NK-92 treated with Interleukin-12 subunit alpha and Interleukin-12 subunit beta, amount 100 ng/mL, for 24 hours (cell line): ENCODE measurements around the gene NHERF2.
A peak's percentile ranks its signal among the peaks of the same experiment; 100 is the strongest.

Source experiments
- DNase-seq: peaks from one replicate; lab custom pipeline; 2025; lab: John Stamatoyannopoulos, UW

NHERF2 gene

DNA sequence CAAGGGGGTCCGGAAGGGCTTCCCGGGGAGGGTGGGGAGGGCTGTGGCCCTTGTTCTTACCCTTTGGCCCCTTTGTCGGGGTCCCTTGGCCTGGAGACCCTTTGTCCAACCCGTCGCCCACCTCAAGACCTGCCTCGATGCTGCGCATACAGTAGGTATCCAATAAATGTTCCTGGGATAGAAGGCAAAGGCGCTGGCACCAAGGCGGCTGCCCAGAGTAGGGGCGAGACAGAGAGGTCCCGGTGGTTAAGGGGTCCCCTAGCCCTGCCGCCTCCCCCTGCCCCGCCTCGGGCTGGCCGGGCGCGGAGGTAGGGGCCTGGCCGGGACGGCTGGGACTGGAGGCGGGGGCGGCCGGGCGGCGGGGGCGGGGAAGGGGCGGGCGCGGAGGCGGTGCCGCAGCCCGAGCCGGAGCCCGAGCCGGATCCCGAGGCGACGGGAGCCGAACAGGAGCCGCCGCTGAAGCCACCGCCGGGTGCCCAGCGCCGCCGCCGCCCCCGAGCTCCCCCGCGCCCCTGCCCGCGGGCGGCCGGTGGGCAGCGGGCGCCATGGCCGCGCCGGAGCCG, at the start of gene NHERF2:
Gene NHERF2, plus strand, starts transcription at position 442 of the 563 bp plus-strand sequence. Its CDS starts 104 bp downstream, at position 546.
- no peak for DNase-seq

DNA sequence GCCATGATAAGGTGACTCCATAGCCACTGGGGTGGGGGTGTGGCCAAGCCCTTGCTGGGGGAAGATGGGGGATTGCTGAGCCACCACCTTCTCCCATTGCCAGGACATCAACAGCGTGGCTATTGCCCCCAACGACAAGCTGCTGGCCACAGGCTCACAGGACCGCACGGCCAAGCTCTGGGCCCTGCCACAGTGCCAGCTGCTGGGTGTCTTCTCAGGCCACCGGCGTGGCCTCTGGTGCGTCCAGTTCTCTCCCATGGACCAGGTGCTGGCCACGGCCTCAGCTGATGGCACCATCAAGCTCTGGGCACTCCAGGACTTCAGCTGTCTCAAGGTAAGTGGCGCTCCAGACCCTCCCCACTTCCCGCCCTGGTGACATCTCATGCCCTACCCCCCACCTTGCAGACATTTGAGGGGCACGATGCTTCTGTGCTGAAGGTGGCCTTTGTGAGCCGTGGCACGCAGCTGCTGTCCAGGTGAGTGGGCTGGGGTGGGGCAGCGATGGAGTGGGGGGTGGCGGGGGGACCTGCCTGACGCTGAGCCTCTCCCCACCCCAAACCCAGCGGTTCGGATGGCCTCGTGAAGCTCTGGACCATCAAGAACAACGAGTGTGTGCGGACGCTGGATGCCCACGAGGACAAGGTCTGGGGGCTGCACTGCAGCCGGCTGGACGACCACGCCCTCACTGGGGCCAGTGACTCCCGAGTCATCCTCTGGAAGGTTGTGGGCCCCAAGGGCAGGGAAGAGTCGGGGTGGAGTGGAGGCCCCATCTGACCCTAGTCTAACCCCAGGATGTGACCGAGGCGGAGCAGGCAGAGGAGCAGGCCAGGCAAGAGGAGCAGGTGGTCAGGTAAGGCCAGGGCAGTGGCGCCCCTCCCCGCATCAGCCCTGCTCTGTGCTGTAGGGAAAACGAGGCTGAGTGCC, 49.5 kb upstream of the NHERF2 start:
- no peak for DNase-seq

DNA sequence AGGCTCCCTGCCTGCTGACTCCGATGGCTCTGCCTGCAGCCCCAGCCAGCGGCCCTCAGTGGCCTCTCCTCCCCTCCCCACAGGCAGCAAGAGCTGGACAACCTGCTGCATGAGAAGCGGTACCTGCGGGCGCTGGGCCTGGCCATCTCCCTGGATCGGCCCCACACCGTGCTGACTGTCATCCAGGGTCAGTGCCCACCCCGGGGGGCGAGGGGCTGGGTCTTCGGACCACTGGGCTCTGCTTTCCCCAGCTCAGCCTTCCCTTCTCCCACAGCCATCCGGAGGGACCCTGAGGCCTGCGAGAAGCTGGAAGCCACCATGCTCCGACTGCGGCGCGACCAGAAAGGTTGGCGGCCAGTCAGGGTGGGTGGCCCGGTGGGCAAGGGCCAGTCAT, 48.8 kb upstream of the NHERF2 start:
- no peak for DNase-seq

DNA sequence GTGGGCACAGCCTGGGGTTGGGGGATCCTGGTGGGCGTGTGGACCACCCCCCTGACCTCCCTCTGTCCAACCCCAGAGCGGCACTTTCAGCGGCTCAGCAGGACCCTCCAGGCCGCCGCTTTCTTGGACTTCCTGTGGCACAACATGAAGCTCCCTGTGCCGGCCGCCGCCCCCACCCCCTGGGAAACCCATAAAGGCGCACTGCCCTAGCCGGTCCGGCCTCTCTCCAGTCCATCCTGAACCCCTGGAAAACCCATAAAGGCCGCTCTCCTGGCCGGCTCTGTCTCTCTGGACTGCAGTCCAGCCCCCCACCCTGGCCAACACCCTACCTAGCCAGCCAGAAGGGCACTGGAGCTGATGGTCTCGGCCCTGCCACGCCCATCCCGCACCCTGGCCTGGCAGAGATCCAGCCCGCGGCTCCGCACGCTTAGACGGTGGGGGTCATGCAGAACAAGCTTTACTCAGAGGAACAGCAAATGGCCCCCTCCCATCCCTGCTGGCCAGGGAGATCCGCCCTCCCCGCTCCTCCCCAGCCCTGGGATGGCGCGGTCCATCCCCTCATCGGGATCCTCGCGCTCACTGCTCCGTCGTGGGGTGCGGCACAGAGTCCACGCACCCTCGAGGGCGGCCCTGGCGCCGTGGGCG, 48.1 kb upstream of the NHERF2 start:
- DNase-seq = no peak

DNA sequence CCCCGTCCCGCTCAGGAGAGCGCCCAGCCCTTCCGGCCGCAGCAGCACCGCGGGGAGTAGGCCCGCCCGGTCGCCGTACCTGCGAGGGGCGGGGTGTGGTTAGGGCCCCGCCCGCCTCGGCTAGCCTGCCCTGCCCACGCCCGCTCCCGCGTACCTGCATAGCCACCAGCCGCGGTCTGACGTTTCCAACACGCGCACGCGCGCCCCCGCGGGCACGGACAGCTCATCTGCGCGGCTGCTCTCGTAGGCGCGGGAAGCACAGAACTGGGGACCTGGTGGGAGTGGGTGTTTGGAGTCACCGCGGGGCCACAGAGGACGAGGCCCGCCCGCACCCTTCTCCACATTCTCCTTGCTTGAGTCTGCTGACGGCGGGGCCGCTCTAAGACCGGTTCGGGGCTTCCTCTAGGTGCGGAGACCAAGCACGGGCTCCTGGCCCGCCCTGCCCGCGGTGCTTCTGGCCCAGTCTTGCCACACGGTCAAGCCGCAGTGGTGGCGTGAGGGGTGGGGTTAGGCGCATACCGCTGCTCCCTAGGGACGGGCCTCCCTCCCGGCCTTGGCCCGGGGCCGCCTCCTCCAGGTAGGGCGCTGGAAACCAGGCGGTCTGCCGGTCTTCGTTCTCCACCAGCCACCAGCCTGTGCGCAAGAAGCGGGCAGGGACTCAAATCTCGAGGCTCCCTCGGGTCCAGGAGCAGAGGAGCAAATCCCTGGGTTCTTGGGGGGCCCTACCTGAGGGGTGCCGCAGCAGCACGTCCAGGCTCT, 47.3 kb upstream of the NHERF2 start:
- no peak for DNase-seq

DNA sequence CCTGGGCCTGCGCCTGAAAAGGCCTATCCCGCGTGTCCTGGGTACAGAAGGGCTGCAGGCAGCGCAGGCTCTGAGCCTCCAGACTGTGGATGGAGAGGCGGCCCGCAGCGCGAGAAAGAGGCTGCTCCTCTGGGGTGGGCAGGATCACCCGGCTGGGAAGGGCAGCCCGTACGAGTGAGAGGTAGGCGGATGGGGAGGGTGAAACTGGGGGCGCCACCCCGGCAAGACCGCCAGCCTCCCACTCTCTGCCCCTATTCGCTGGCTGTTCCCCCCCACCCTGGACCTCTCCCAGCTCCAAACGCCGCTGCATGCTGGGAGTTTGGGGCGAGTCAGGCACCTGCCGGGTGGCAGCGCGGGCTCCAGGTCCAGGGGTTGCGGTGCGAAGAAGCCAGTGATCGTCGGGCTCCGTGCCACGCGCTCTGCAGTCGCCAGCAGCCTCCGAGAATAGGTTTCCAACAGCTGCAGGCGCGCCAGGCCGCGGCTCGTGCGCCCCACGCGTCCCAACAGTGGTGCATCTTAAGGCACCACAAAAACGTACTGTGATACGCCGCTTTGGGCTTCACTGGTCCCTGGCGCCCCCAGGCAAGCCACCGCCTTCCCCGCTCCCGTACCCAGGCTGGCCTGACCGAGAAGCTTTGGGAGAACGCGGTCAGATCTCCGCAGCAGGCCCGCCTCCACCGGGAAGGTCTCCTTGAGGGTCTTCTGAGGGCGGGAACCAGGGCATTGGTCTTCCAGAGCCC, 46.5 kb upstream of the NHERF2 start:
- DNase-seq = no peak

DNA sequence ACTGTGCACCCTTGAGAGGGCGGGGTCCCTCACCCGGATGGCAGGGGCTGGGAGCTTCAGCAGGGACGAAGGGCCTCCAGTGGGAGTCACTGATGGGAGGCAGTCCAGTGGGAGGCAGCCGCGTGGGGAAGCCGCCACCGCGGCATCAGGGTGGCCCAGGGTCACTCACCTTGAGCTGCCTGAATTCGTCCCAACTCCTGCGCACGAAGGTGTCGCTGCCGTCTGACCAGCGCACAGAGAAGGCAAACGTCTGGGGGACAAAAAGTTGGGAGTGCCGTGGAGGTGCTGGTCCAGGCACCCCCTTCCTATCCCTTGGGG, 46.0 kb upstream of the NHERF2 start:
- DNase-seq = no peak

DNA sequence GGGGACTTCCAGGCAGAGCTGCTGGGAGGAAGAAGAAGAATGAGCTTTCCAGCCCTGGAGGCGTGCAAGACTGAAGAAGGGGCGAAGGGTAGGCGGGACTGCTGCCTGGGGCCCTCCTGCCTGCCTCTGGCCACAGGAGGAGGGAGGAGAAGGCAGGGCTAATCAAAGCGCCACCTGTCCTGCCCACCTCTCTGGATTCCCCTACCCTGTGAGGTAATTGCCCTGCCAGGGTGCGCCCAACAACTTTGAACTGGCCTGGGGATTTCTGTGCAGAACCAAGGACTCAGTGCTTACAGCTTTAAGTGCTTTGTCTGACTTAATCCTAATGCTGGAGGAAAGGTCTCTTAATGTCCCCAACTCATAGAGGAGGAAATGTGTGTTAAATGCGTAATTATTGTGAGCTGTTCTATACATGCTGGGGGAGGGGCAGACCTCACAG, 45.3 kb upstream of the NHERF2 start, which contains the start of gene NOXO1:
Gene NOXO1, minus strand, starts transcription at position 72 of the 439 bp plus-strand sequence. CDS start 290 bp downstream, outside the sequence.
- DNase-seq = no peak

DNA sequence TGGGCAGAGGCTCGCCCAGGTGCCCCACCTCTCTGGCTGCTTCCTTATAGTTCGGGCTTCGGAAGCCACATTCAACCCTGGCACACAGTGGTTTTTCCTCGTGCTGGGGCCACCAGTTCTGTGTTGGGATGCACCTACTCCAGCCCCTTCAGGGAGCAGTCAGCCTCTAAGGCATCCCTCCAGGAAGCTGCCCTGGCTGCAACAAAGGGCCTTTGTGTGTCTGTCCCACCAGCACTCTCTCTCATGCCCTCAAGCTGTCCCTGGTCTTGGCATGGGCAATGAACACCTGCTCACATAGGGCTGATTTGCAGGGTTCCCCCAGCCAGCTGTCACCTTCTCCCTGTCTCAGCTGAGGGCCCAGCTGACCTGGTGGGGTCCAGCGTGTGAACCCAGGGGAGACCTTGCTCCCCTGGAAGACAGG, 44.7 kb upstream of the NHERF2 start:
- no peak for DNase-seq

DNA sequence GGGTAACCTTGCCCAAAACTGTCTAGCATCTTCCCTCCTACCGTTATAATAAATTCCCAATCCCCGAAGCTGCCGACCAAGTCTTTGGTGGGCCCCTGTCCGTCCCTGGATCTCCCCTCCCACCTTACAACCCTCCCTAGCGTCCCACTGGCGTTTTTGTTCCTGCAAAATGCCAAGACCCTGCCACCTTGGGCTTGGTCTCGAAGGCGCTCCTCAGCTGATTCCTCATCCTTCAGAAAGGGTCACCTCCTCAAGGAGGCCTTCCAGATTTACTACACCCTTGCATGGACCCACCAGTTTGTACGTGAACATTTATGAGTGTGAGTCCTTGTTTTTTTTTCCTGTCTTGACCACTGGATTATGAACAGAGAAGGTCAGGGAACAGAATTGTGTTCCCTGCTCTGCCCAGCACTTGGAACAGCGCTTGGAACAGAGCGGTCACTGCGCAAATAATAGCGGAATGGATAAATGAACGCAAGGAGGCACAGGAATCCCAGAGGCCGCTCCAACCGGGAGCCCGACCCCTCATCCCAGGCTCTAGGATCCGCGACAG, 43.6 kb upstream of the NHERF2 start:
- no peak for DNase-seq

DNA sequence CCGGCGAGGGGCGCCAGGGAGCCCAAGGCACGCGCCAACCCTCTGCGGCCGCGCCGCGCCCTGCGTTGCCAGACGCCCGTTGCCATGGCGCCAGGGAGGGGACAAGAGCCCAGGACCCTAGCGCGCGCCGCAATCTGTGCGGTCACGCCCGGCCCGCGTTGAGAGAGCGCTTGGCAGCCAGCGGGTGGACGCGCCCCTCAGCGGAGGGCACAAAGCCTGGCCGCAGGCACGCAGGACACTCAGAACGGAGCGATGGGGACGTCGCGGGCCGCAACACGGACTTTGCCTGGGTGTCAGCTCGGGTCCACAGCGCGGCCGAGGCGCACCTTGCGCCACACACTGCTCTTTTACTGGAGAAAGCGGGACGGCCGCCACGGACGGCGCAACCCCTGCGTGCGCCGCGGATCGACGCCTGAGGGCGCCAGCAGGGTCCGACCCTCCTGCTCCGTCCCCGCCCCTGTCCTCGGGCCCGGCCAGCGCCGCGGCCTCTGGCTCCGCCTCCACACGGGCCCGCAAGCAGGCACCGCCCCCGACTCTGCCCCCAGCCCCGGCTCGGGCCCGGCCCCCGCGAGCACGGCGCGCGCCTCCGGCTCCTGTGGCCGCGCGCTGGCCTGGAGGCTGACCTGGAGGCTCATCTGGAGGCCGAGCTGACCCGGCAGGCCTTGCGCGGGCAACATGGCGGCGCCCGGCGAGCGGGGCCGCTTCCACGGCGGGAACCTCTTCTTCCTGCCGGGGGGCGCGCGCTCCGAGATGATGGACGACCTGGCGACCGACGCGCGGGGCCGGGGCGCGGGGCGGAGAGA, 43.0 kb upstream of the NHERF2 start, which contains the start of gene GFER:
Gene GFER, plus strand, starts transcription at position 650 of the 803 bp plus-strand sequence. Its CDS starts 26 bp downstream, at position 676.
- peak; percentile 72 for DNase-seq

DNA sequence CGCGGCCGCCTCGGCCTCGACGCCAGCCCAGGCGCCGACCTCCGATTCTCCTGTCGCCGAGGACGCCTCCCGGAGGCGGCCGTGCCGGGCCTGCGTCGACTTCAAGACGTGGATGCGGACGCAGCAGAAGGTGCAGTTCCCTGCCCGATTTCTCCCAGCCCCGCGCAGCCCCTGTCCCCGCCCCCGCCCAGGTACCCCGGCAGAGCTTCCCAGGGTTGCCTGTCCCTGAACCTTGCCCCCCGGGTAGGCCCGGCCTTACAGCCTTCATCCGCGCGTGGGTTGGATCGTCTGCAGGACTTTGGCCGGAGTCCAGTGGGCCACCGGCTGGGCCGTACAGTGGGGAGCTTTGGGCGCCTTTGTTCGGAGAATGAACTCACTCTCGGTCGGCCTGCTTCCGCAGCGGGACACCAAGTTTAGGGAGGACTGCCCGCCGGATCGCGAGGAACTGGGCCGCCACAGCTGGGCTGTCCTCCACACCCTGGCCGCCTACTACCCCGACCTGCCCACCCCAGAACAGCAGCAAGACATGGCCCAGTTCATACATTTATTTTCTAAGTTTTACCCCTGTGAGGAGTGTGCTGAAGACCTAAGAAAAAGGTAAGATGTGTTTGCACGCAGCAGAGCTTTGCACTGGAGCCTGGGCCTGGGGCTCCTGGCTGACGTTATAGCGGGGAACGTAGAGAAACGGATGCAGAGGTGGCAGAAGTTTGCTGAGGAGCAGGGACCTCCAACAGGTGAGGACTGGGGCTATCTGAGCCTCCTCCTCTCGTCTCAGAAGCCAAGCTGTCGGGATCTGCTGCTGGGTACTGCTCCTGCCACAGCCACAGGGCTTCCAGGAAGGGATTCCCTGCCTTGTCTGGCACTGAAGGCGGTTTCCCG, 42.1 kb upstream of the NHERF2 start:
- no peak for DNase-seq

DNA sequence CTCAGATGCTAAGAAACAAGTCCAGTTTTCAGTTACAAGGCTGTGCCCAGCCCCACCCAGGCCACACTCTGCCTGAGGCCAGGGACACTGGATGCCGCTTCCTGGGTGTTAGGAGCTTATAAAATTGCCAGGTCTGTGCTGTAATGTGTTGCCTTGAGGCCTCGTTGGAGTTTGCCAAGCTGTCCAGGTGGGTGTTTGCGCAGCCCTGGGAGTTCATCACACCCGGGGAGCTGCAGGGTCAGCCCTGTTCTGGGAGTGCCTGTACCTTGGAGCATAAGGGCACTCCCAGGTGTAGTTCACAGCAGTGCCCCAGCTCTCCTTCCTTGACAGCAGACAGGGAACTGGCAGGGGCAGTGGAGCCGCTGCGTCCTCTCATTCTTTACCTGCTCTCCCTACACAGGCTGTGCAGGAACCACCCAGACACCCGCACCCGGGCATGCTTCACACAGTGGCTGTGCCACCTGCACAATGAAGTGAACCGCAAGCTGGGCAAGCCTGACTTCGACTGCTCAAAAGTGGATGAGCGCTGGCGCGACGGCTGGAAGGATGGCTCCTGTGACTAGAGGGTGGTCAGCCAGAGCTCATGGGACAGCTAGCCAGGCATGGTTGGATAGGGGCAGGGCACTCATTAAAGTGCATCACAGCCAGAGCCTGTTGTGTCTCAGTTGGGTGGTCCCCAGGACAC, 41.1 kb upstream of the NHERF2 start:
- DNase-seq = no peak

DNA sequence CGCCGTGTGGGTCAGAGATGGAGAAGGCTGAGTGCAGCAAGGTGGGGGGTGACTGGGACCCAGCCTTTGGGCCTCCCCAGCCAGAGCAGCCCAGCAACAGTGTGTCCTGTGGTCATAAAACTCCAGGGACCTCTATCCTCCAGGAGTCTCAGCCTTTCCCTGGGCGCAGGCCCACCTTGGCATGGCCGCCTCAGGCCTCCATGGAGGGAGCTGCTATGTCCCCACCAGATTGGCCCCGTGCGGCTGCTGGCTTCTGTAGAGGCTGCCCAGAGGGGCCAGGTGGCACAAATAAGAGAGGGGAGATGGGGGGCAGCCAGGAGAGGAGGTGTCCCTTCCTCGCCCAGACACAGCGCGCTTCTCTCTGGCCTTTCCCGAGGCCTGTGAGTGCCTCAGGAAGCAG, 39.5 kb upstream of the NHERF2 start:
- DNase-seq = no peak

DNA sequence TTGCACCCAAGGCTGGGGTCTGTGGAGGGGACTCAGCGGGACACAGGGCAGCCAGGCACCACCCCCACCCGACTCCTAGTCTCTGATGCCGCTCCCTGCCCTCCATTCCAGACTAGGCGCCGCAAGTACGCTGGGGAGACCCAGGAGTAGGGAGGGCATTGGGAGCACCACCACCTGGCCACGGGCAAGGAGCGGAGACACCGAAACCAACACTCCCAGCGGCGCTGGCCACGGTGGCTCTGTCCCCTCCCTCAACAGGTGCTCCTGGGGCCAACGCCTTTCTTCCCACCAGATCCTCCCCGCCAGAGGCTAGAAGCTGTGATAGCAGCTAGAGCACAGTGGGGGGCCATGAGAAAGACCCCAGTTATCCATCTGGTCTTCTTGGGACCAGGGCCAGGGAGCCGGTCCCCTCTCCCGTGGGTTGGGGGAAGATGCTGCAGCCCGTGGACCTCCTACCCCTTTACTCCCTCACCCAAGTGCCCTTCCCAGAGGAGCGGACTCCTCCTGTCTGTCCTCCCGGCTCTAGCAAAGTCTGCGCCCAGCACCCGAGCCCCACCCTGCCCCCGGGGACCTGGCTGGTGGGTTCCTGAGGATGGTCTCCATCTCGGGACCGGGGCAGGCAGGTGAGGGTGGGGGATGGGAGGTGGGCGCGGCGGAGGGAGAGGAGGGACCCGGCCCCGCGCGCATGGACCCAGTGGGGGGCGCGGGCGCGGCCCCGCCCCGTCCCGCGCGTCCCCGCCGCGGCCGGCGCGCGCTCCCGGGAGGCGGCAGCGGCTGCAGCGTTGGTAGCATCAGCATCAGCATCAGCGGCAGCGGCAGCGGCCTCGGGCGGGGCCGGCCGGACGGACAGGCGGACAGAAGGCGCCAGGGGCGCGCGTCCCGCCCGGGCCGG, 37.2 kb upstream of the NHERF2 start, which contains the start of gene SYNGR3:
Gene SYNGR3, plus strand, starts transcription at position 762 of the 892 bp plus-strand sequence. CDS start 133 bp downstream, outside the sequence.
- no peak for DNase-seq

DNA sequence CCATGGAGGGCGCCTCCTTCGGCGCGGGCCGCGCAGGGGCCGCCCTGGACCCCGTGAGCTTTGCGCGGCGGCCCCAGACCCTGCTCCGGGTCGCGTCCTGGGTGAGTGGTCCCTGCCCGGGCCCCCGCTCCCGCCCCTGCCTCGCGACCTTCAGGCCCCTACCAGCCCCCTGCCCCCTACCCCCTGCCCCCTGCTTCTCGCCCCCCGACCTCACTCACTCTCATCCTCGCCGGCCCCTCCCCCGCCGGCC, 36.7 kb upstream of the NHERF2 start:
- no peak for DNase-seq

DNA sequence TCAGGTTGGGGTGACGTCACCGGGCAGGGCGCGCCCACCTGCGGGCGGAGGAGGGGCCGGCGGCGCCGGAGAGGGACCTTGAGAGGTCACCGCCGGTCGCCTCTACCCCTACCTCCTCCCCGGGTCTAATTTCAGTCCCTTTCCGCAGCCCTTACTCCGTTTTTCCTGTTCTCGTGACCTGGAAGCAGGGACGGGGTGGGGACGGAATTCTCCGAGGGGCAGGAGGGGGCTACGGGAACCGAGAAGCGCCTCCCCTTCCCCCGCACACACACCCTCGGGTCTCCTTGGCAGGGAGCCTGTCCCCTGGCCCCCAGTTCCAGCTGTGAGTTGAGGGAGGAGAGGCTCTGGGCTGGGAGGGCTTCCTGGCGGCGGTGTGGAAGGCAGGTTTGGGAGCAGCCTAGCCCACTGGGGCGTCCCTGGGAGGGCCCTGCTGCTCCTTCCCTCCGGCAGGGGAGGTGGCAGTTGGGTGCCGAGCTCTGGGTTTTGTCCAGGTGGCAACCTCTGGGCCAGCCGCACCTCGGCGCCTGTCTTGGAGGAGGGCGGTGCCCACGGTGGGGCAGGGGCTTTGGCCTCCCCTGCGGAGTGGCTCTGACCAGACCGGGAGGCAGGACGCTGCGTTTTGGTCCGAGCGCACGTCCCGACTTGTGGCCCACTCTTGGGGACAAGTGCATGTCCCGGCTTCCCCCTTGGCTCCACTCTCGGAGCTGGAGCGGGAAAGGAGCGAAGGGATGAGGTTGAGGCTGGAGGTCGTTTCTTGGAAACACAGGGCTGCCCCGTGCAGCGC, 36.2 kb upstream of the NHERF2 start:
- no peak for DNase-seq
